HG02588 (cell line): Measurements from ENCODE around the gene SALL1.

Experiments
- ATAC-seq: cut with Tn5 transposase; IDR thresholded peaks from one replicate; pipeline ENCODE4 v1.9.1; 2021; ENCODE audit warnings: mild to moderate bottlenecking, moderate library complexity; ENCODE audit not compliant: unreplicated experiment

Gene SALL1

GRCh38 chr16:51157698-51158097 lies 6.6 kb upstream of the SALL1 start:
- no peak for ATAC-seq

- no peak for ATAC-seq
Observed at GRCh38 chr16:51156807-51157200, 5.7 kb upstream of the SALL1 start.

GRCh38 chr16:51155820-51156806 lies 5.0 kb upstream of the SALL1 start:
- no peak for ATAC-seq

- ATAC-seq, result no peak
Observed at GRCh38 chr16:51155199-51155607, 4.1 kb upstream of the SALL1 start.

- ATAC-seq, result no peak
Observed at GRCh38 chr16:51154271-51155171, 3.5 kb upstream of the SALL1 start.

- no peak for ATAC-seq
Observed at GRCh38 chr16:51153577-51154031, 2.5 kb upstream of the SALL1 start.

- no peak for ATAC-seq
Observed at GRCh38 chr16:51152691-51153576, 1.9 kb upstream of the SALL1 start.

- no peak for ATAC-seq
Observed at GRCh38 chr16:51151961-51152663, 1.0 kb upstream of the SALL1 start.

- ATAC-seq, result no peak
Observed at GRCh38 chr16:51151435-51151960, 428 bp upstream of the SALL1 start.

GRCh38 chr16:51150165-51150887 lies 744 bp downstream of the SALL1 start:
- no peak for ATAC-seq

GRCh38 chr16:51149721-51150164 lies 1.3 kb downstream of the SALL1 start:
- no peak for ATAC-seq

GRCh38 chr16:51149251-51149661 lies 1.8 kb downstream of the SALL1 start:
- ATAC-seq, result no peak

GRCh38 chr16:51148678-51149228 lies 2.3 kb downstream of the SALL1 start:
- no peak for ATAC-seq

GRCh38 chr16:51147776-51148677 lies 3.0 kb downstream of the SALL1 start:
- no peak for ATAC-seq

- ATAC-seq, result no peak
Observed at GRCh38 chr16:51146256-51146924, 4.7 kb downstream of the SALL1 start.

GRCh38 chr16:51144203-51144602 lies 6.9 kb downstream of the SALL1 start:
- no peak for ATAC-seq
